Prostate gland (tissue), 2 donors: ENCODE data around the gene DPYD.

ENCODE experiments used
- POLR2A ChIP-seq: fragments of 450-650 bp; IDR thresholded peaks from one replicate; pipeline ENCODE4 v1.6.1; 2016; ENCODE audit warnings: antibody characterized with exemption, mild to moderate bottlenecking
- POLR2AphosphoS5 ChIP-seq: sonication (generic); formaldehyde crosslinking; IDR thresholded peaks from one replicate; pipeline ENCODE4 v1.6.1; 2017; ENCODE audit warnings: antibody characterized with exemption
- TF ChIP-seq, protein P1 (sequence below), 4 experiments: fragments of 200-600 bp in 2 of 4; fragments of 450-650 bp in 2 of 4; sonication (generic) in 2 of 4; IDR thresholded peaks; 1 replicate in 3 of 4; 2 replicates in 1 of 4; pipeline ENCODE4 v1.5.1; 2016 to 2019; ENCODE audit warnings: antibody characterized with exemption in 4 of 4, mild to moderate bottlenecking in 2 of 4, moderate library complexity in 2 of 4

DNA sequence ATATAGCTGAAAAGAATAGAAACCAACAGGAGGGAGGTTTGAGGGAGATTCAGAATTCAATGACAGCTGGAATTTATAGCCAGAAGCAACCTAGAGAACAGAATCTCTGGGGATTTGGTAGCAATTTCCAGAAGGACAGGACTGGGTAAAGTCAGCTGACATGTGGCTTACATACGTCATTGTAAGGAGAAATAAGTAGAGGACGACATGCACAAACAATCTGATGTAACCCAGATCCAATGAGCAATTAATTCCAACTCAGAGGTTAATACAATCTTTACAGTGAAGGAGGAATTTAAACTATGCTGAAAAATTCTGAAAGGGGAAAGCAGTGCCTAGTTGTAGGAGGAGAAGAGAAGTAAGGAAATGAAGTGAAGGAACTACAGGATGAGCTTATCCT is 815.3 kb downstream of the DPYD start:
- TF ChIP-seq, protein P1, sequence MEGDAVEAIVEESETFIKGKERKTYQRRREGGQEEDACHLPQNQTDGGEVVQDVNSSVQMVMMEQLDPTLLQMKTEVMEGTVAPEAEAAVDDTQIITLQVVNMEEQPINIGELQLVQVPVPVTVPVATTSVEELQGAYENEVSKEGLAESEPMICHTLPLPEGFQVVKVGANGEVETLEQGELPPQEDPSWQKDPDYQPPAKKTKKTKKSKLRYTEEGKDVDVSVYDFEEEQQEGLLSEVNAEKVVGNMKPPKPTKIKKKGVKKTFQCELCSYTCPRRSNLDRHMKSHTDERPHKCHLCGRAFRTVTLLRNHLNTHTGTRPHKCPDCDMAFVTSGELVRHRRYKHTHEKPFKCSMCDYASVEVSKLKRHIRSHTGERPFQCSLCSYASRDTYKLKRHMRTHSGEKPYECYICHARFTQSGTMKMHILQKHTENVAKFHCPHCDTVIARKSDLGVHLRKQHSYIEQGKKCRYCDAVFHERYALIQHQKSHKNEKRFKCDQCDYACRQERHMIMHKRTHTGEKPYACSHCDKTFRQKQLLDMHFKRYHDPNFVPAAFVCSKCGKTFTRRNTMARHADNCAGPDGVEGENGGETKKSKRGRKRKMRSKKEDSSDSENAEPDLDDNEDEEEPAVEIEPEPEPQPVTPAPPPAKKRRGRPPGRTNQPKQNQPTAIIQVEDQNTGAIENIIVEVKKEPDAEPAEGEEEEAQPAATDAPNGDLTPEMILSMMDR (IDR thresholded peaks at IDR 0.05): no peak
- TF ChIP-seq POLR2AphosphoS5: no peak
- TF ChIP-seq POLR2A: no peak
